ENCODE data around the gene HPDL.
"Not testable (repeated sequence)": the region's sequence is repeated elsewhere in the genome, so short reads cannot be mapped to it uniquely, and the experiment has no call there.

The HPDL gene

GRCh38 chr1:45326627-45327623 is at the start of gene HPDL:
TSS of gene HPDL (plus strand) at chr1:45326895. CDS start at chr1:45327149, 254 bp downstream.
- DNase-seq = peak; percentile 62

GRCh38 chr1:45282351-45282750 is 44.3 kb upstream of the HPDL start:
- no peak for DNase-seq

- DNase-seq = not testable (repeated sequence)
These were observed 41.8 kb upstream of the HPDL start for GRCh38 chr1:45284858-45285257.

GRCh38 chr1:45286521-45286920 is 40.2 kb upstream of the HPDL start:
- not testable (repeated sequence) for DNase-seq

GRCh38 chr1:45291002-45291401 is 35.7 kb upstream of the HPDL start:
- not testable (repeated sequence) for DNase-seq

- no peak for DNase-seq
These were observed 35.0 kb upstream of the HPDL start for GRCh38 chr1:45291716-45292115.

- DNase-seq = no peak
These were observed 28.9 kb upstream of the HPDL start for GRCh38 chr1:45297666-45298356.

- DNase-seq = no peak
These were observed 27.4 kb upstream of the HPDL start for GRCh38 chr1:45299296-45299695.

GRCh38 chr1:45299981-45300668 is 26.6 kb upstream of the HPDL start:
- DNase-seq = peak; percentile 73

- DNase-seq = no peak
These were observed 26.1 kb upstream of the HPDL start for GRCh38 chr1:45300669-45300997.

GRCh38 chr1:45302505-45303150 is 24.1 kb upstream of the HPDL start:
- no peak for DNase-seq

GRCh38 chr1:45303520-45304310 is 23.0 kb upstream of the HPDL start:
- DNase-seq = peak; percentile 99

GRCh38 chr1:45304311-45305081 is 22.2 kb upstream of the HPDL start:
- no peak for DNase-seq

- DNase-seq = no peak
These were observed 21.5 kb upstream of the HPDL start for GRCh38 chr1:45305231-45305630.

GRCh38 chr1:45306319-45306718 is 20.4 kb upstream of the HPDL start:
- no peak for DNase-seq

- no peak for DNase-seq
These were observed 19.8 kb upstream of the HPDL start for GRCh38 chr1:45306905-45307304.

- DNase-seq = no peak
These were observed 12.4 kb upstream of the HPDL start for GRCh38 chr1:45314266-45314665.

- DNase-seq = no peak
These were observed 9.5 kb upstream of the HPDL start for GRCh38 chr1:45317166-45317565.

- DNase-seq = no peak
These were observed 6.9 kb upstream of the HPDL start for GRCh38 chr1:45319761-45320160.

GRCh38 chr1:45321444-45321843 is 5.3 kb upstream of the HPDL start:
- no peak for DNase-seq

GRCh38 chr1:45322486-45323040 is 4.1 kb upstream of the HPDL start:
- DNase-seq = no peak
